ENCODE data around the gene CASZ1.

Gene CASZ1

DNA sequence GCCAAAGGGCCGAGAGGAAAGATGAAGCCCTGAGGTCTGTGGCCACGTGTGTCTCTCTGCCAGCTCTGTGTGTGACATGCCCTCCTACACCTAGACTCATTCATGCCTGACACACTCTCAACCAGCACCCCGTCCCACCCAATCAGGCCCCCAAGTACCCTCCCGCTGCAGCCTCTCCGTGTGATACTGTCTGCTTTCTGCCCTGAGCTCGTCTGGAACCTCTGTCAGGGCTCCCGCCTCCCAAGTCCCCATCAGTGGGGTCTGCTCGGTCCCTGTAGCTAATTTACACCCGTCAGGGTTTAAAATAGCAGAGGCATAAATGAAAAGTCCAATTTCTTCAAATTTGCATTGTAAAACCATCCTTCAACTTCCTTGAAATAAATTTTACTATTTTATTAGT, 20.7 kb downstream of the CASZ1 start:
- H3K4me3 ChIP-seq (replicated peaks; ENCODE audit: insufficient read depth, low read length), result no peak overlapping the region
- no peak overlapping the region for H3K27ac ChIP-seq (replicated peaks)
- H3K27me3 ChIP-seq (ENCODE audit: insufficient read depth, poor library complexity, severe bottlenecking), result no peaks in the 10 kb centered on the region
- no peak for DNase-seq (ENCODE audit: low read depth in 1 of 2, low spot score in 1 of 2)
- TF ChIP-seq, protein P1, sequence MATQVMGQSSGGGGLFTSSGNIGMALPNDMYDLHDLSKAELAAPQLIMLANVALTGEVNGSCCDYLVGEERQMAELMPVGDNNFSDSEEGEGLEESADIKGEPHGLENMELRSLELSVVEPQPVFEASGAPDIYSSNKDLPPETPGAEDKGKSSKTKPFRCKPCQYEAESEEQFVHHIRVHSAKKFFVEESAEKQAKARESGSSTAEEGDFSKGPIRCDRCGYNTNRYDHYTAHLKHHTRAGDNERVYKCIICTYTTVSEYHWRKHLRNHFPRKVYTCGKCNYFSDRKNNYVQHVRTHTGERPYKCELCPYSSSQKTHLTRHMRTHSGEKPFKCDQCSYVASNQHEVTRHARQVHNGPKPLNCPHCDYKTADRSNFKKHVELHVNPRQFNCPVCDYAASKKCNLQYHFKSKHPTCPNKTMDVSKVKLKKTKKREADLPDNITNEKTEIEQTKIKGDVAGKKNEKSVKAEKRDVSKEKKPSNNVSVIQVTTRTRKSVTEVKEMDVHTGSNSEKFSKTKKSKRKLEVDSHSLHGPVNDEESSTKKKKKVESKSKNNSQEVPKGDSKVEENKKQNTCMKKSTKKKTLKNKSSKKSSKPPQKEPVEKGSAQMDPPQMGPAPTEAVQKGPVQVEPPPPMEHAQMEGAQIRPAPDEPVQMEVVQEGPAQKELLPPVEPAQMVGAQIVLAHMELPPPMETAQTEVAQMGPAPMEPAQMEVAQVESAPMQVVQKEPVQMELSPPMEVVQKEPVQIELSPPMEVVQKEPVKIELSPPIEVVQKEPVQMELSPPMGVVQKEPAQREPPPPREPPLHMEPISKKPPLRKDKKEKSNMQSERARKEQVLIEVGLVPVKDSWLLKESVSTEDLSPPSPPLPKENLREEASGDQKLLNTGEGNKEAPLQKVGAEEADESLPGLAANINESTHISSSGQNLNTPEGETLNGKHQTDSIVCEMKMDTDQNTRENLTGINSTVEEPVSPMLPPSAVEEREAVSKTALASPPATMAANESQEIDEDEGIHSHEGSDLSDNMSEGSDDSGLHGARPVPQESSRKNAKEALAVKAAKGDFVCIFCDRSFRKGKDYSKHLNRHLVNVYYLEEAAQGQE (IDR thresholded peaks at IDR 0.05; ENCODE audit: insufficient replicate concordance, low read depth), result no peak
- TF ChIP-seq GABPA (IDR thresholded peaks at IDR 0.05; ENCODE audit: low read depth), result no peak
- TF ChIP-seq SPI1 (IDR thresholded peaks at IDR 0.05; ENCODE audit: borderline replicate concordance, low read depth), result no peak
- TF ChIP-seq, protein P2, sequence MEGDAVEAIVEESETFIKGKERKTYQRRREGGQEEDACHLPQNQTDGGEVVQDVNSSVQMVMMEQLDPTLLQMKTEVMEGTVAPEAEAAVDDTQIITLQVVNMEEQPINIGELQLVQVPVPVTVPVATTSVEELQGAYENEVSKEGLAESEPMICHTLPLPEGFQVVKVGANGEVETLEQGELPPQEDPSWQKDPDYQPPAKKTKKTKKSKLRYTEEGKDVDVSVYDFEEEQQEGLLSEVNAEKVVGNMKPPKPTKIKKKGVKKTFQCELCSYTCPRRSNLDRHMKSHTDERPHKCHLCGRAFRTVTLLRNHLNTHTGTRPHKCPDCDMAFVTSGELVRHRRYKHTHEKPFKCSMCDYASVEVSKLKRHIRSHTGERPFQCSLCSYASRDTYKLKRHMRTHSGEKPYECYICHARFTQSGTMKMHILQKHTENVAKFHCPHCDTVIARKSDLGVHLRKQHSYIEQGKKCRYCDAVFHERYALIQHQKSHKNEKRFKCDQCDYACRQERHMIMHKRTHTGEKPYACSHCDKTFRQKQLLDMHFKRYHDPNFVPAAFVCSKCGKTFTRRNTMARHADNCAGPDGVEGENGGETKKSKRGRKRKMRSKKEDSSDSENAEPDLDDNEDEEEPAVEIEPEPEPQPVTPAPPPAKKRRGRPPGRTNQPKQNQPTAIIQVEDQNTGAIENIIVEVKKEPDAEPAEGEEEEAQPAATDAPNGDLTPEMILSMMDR (IDR thresholded peaks at IDR 0.05; ENCODE audit: insufficient read depth, low read length), result no peak
- TF ChIP-seq POLR2AphosphoS5 (IDR thresholded peaks at IDR 0.05; ENCODE audit: low read depth), result no peak

DNA sequence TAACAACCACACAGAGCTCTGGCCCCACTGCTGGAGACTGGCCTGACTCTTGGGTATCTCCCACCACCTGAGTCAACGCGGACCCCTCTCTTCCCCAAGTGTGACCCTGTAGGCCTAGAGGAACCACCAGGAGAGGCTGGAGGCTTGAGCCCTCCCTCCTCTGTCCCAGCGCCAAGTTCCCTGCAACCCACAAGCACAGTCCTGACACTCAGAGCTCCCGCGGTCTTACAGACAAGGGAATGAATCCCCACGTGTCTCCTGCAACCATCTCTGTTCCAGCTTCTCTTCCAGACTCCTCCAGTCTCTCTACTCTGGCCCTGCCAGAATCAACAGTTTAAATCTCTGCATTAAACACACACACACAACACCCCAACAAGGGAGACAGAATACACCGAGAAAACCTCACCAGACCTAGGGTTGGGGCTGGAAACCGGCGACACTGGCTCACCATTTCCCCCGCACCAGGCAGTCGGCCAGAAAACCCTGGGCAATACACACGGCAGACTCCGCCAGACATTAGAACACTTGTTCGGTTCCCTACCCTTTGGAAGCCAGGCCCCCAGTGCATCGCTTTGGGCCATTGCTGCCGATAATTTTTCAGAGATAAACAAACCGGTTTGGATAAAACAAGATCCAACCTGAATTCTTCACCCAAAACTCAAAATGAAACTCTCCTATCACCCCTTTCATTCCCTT, 21.7 kb downstream of the CASZ1 start:
- Histone ChIP-seq H3K4me3 (replicated peaks; ENCODE audit: insufficient read depth, low read length) (no peak overlapping the region), H3K27ac (replicated peaks) (no peak overlapping the region), H3K27me3 (ENCODE audit: insufficient read depth, poor library complexity, severe bottlenecking) (no peaks in the 10 kb centered on the region)
- no peak for DNase-seq (ENCODE audit: low read depth in 1 of 2, low spot score in 1 of 2)
- TF ChIP-seq GABPA (IDR thresholded peaks at IDR 0.05; ENCODE audit: low read depth) (no peak), POLR2AphosphoS5 (IDR thresholded peaks at IDR 0.05; ENCODE audit: low read depth) (no peak), SPI1 (IDR thresholded peaks at IDR 0.05; ENCODE audit: borderline replicate concordance, low read depth) (no peak)
- TF ChIP-seq, protein P2 (IDR thresholded peaks at IDR 0.05; ENCODE audit: insufficient read depth, low read length), result no peak
- TF ChIP-seq, protein P1 (IDR thresholded peaks at IDR 0.05; ENCODE audit: insufficient replicate concordance, low read depth), result no peak

GRCh38 chr1:10773851-10774614, 22.4 kb downstream of the CASZ1 start:
- TF ChIP-seq, protein P1 (IDR thresholded peaks at IDR 0.05; ENCODE audit: insufficient replicate concordance, low read depth), result no peak
- TF ChIP-seq SPI1 (IDR thresholded peaks at IDR 0.05; ENCODE audit: borderline replicate concordance, low read depth) (no peak), POLR2AphosphoS5 (IDR thresholded peaks at IDR 0.05; ENCODE audit: low read depth) (no peak), GABPA (IDR thresholded peaks at IDR 0.05; ENCODE audit: low read depth) (no peak)
- TF ChIP-seq, protein P2 (IDR thresholded peaks at IDR 0.05; ENCODE audit: insufficient read depth, low read length), result no peak
- no peak for DNase-seq (ENCODE audit: low read depth in 1 of 2, low spot score in 1 of 2)
- Histone ChIP-seq H3K27me3 (ENCODE audit: insufficient read depth, poor library complexity, severe bottlenecking) (no peaks in the 10 kb centered on the region), H3K27ac (replicated peaks) (no peak overlapping the region), H3K4me3 (replicated peaks; ENCODE audit: insufficient read depth, low read length) (no peak overlapping the region)
